Right kidney (tissue), 1 donor: ENCODE data around the gene LAMA3.

Source experiments
- DNase-seq: peaks from one replicate; pipeline ENCODE4 v3.0.0-alpha.2; 2016

The LAMA3 gene

GRCh38 chr18:23880931-23881617 lies 191.8 kb downstream of the LAMA3 start:
- no peak for DNase-seq

- no peak for DNase-seq
Measured at GRCh38 chr18:23881778-23882177, 192.5 kb downstream of the LAMA3 start.

- no peak for DNase-seq
Measured at GRCh38 chr18:23882616-23883276, 193.5 kb downstream of the LAMA3 start.

DNA sequence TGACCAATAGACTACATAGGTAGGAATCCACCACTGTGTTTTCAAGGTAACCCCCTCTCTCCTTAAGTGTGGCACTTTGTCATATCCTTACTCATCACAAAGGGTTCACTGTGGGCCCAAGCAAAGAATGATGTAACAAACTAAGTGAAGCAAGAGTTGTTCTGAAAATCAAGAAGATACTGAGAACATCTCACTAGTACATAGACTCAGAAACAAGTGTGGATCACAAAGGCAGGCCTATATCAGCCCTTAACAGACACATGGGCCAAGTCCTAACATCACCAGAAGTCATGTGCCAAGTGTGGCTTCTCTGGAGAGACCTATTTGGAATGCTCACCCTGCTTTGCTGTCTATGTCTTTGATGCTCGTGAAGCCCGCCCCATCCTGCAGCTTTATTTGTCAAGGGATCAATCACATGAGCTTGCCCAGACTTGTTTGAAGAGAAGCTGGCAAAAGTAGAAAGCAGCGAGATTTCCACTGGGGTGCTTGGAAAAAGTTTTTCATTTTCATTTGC lies 194.1 kb downstream of the LAMA3 start:
- DNase-seq = no peak

DNA sequence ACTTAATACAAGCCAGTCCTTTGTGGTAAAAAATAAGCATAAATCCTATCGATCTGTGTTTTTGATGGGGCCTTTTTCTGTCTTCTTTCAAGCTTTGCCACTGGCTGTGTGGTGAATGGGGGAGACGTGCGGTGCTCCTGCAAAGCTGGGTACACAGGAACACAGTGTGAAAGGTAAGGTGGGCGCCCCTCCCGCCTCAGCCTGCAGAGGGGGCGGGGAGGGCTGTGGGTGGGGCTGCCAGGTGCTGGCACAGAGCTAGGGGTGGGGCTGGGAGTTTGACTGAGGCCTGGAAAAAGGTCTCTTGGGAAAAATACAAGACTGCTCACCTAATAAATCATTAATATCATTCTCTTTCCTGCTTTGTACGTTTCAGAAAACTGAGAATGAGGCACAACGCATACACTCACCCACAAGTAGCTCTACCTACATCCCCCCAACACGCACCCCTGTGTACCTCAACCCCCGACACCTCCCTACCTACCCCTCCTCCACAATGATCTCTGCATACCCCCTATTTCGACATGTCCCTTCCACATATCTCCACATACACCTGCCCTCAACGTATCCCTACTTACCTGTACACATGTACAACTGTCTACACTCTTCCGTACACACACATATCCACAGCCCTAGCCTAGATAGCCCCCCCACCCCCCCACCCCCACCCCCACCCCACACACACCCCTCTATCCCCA lies 195.6 kb downstream of the LAMA3 start:
- DNase-seq = no peak

GRCh38 chr18:23885750-23886149 lies 196.5 kb downstream of the LAMA3 start:
- DNase-seq = no peak

DNA sequence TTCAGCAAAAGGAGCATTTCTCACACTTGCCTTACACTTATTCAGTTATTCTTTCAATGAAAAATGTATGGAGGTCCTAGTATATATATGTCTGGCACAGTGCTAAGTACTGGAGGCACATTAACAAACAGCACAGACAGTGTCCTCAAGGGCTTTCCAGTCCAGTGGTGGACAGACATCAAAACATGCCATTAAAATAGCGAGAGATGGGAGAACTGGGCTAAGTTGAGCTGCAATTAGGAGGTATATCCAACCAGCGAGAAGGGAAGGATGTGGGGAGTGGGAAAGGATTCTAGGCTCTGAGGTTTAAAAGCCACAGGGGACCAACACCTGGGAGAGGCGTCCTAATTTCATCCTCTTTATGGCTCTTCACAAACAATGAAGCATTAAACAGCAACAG lies 197.8 kb downstream of the LAMA3 start:
- DNase-seq = no peak

GRCh38 chr18:23887493-23887892 lies 198.2 kb downstream of the LAMA3 start:
- DNase-seq = no peak

GRCh38 chr18:23888881-23889280 lies 199.6 kb downstream of the LAMA3 start:
- DNase-seq = no peak

DNA sequence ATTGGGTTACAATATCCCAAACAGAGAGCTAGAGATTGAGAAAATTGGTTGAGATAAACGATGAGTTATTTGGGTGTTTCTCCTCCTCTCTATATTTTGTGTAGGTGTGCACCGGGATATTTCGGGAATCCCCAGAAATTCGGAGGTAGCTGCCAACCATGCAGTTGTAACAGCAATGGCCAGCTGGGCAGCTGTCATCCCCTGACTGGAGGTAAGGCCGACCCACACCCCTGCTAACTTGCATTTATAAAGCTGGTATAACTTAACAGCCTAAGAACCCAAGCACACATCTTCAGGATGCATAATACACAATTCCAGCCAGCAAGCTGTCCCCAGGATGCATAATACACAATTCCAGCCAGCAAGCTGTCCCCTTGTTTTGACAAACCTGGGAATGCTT lies 200.7 kb downstream of the LAMA3 start:
- DNase-seq = no peak

DNA sequence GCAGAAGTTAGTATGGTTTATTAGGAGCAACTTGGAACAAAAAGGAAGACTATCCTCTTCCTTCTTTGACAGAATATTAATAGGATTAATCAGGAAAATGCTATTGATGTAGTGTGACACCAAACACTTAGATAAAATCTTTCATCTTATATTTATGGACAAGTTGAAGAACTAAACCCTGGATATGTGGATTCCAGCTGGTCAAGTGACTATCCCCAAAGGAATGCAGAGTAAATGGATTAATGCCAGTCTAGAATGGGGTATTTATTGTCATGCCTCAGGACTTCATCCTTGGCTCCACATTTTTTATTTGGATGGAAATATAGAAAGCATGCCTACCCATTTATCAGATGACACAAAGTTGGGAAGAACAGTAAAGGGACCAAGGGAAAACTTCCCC lies 201.3 kb downstream of the LAMA3 start:
- no peak for DNase-seq

DNA sequence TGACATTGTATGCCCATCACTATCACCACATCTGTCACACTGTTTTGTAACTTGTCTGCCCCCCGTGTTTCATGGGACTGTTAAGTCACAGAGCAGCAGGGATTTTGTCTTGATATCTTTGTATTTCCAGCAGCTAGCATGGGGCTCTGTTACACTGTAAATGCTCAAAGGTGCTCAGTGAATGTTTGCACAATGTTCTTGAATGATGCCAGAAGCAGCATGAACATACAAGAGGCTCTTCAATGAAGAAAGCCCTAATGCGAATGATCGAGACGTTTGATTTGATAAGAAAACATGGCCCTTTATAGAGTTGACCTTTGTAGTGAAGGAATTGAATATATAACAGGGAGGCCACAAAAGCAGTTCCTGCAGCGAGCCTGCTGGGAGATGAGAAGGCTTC lies 204.4 kb downstream of the LAMA3 start:
- DNase-seq = no peak

- DNase-seq = no peak
Measured at GRCh38 chr18:23894661-23895175, 205.5 kb downstream of the LAMA3 start.

GRCh38 chr18:23897291-23897690 lies 208.0 kb downstream of the LAMA3 start:
- no peak for DNase-seq

GRCh38 chr18:23897733-23898132 lies 208.5 kb downstream of the LAMA3 start:
- no peak for DNase-seq

GRCh38 chr18:23900994-23901393 lies 211.7 kb downstream of the LAMA3 start:
- DNase-seq = no peak

DNA sequence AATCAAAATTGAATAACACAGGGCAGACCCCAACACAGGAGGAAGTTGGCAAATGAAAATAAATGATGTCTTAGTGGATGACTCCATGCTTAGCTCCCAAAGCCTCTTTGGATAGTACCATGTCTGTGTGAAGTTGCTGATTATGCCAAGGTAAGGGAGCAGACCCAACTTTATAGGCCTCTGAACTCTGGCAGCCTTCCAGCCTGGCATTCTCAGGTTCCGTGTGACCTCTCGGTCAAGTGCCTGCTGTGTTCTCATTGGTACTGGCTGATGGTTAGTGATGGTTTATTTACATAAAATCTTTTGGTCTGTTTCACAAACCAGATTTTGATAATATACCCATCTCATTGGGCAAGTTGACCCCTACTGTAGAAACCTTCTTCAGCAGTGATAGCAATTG lies 213.1 kb downstream of the LAMA3 start:
- no peak for DNase-seq

GRCh38 chr18:23903971-23904370 lies 214.7 kb downstream of the LAMA3 start:
- DNase-seq = no peak

GRCh38 chr18:23906658-23907057 lies 217.4 kb downstream of the LAMA3 start:
- no peak for DNase-seq

- DNase-seq = no peak
Measured at GRCh38 chr18:23908827-23909226, 219.6 kb downstream of the LAMA3 start.

- DNase-seq = no peak
Measured at GRCh38 chr18:23910032-23910431, 220.8 kb downstream of the LAMA3 start.

DNA sequence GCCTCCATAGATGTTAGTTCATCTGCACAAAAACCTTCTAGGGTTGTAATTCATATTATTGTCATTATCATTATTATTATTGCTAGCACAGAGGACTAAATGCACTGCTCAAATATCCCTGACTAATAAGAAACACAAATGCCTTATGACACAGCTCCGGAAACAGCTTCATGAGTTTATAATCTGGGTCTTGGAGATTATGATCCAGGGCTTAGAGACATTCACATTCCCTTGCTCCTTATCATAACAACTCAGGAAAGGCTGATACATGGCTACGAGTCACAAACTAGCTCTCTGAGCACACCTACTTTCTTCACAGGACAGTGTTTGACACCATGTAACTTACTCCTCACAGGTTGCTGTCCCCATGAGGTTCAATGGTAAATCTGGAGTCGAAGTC lies 223.1 kb downstream of the LAMA3 start:
- no peak for DNase-seq

GRCh38 chr18:23916338-23916737 lies 227.1 kb downstream of the LAMA3 start:
- DNase-seq = no peak
